Loucy (cell line): Measurements from ENCODE around the gene ICAM5.

ENCODE experiments used
- H2AFZ ChIP-seq: fragments of 200-600 bp; sonication (generic); 2 replicates; pipeline ENCODE4 v1.6.0; 2016; ENCODE audit warnings: antibody characterized with exemption, mild to moderate bottlenecking, low read length, moderate library complexity
- H3F3A ChIP-seq: fragments of 200-600 bp; 2 replicates; pipeline ENCODE4 v1.6.0; 2016; ENCODE audit warnings: antibody characterized with exemption, low read depth, mild to moderate bottlenecking
- H3K27me3 ChIP-seq: fragments of 200-600 bp; sonication (generic); 2 replicates; pipeline ENCODE4 v1.6.1; 2014; ENCODE audit warnings: low read length, mild to moderate bottlenecking; ENCODE audit not compliant: insufficient read depth, poor library complexity, severe bottlenecking
- H3K36me3 ChIP-seq: fragments of 200-600 bp; sonication (generic); 2 replicates; pipeline ENCODE4 v1.6.1; 2016; ENCODE audit warnings: low read length; ENCODE audit not compliant: insufficient read depth
- H3K4me1 ChIP-seq: fragments of 200-600 bp; sonication (generic); 2 replicates; pipeline ENCODE4 v1.5.1; 2014; ENCODE audit warnings: low read length, mild to moderate bottlenecking; ENCODE audit not compliant: insufficient read depth, poor library complexity, severe bottlenecking
- H3K4me2 ChIP-seq: fragments of 200-600 bp; sonication (generic); 2 replicates; pipeline ENCODE4 v1.6.0; 2014; ENCODE audit warnings: antibody characterized with exemption, low read length, low read depth, mild to moderate bottlenecking; ENCODE audit not compliant: poor library complexity, severe bottlenecking
- H3K4me3 ChIP-seq: fragments of 200-600 bp; sonication (generic); 2 replicates; pipeline ENCODE4 v1.5.1; 2014; ENCODE audit warnings: low read length, mild to moderate bottlenecking, mixed read lengths; ENCODE audit not compliant: poor library complexity, severe bottlenecking
- H3K79me2 ChIP-seq: fragments of 200-600 bp; sonication (generic); 2 replicates; pipeline ENCODE4 v1.6.1; 2014; ENCODE audit warnings: low read length; ENCODE audit not compliant: insufficient read depth
- H3K9ac ChIP-seq: fragments of 200-600 bp; sonication (generic); 2 replicates; pipeline ENCODE4 v1.6.0; 2014; ENCODE audit warnings: mild to moderate bottlenecking, low read depth, low read length, moderate library complexity; ENCODE audit not compliant: poor library complexity, severe bottlenecking
- H3K9me2 ChIP-seq: fragments of 200-600 bp; sonication (generic); replicated peaks from 2 replicates; pipeline ENCODE4 v1.6.1; 2016; ENCODE audit warnings: low read depth, low read length, mixed read lengths
- H3K9me3 ChIP-seq: fragments of 200-600 bp; sonication (generic); 2 replicates; pipeline ENCODE4 v1.6.1; 2014; ENCODE audit warnings: mild to moderate bottlenecking, antibody characterized with exemption, low read length, low read depth; ENCODE audit not compliant: insufficient read depth
- H4K20me1 ChIP-seq: fragments of 200-600 bp; sonication (generic); 2 replicates; pipeline ENCODE4 v1.6.0; 2014; ENCODE audit warnings: antibody characterized with exemption, low read length, mild to moderate bottlenecking; ENCODE audit not compliant: insufficient read depth, poor library complexity, severe bottlenecking
- CTCF ChIP-seq: fragments of 200-600 bp; sonication (generic); conservative IDR thresholded peaks from 2 replicates; pipeline ENCODE4 v1.5.1; 2014; ENCODE audit warnings: mild to moderate bottlenecking, antibody characterized with exemption, low read length
- EZH2phosphoT487 ChIP-seq: fragments of 200-600 bp; IDR thresholded peaks from 2 replicates; pipeline ENCODE4 v1.6.1; 2018; ENCODE audit warnings: antibody characterized with exemption, mild to moderate bottlenecking, moderate library complexity, borderline replicate concordance

Gene ICAM5

DNA sequence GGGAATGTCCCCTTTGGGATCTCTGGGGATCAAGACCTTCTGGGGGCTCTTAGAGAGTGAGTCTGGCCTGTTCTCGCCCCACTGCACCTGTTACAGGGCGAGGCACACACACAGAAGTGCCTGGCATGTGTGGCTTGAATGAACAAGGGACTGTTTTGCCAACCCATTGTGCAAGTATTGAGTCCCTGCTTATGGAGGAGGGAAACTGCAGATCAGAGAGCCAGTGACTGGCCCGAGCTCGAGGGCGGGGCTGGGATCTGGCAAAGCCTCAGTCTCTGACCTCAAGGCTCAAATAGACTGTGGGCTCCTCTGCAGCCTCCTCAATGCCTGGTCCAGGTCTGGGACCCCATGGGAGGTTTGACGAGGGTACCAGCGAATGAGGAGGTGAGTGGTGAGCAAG, 38.0 kb downstream of the ICAM5 start:
- Histone ChIP-seq H3K4me3 (no peak overlapping the region), H3K27me3 (no peaks in the 10 kb centered on the region), H3F3A (no peaks in the 10 kb centered on the region), H3K79me2 (peaks cover 58% of the 10 kb centered on the region), H2AFZ (no peak overlapping the region), H3K9ac (no peak overlapping the region), H3K4me1 (peaks cover 15% of the 10 kb centered on the region), H3K9me2 (no peaks in the 10 kb centered on the region), H3K9me3 (no peaks in the 10 kb centered on the region), H3K36me3 (peaks cover 73% of the 10 kb centered on the region), H3K4me2 (no peak overlapping the region), H4K20me1 (peaks cover 46% of the 10 kb centered on the region)
- no peak for TF ChIP-seq EZH2phosphoT487
- TF ChIP-seq CTCF: no peak

- no peak overlapping the region for H3K9ac ChIP-seq
- no peak overlapping the region for H3K4me2 ChIP-seq
- peaks cover 15% of the 10 kb centered on the region for H3K4me1 ChIP-seq
- peaks cover 47% of the 10 kb centered on the region for H4K20me1 ChIP-seq
- no peaks in the 10 kb centered on the region for H3K9me2 ChIP-seq
- TF ChIP-seq EZH2phosphoT487 (no peak), CTCF (no peak)
- peaks cover 60% of the 10 kb centered on the region for H3K79me2 ChIP-seq
- H3K36me3 ChIP-seq: peaks cover 64% of the 10 kb centered on the region
- 0 out of 2 replicates have a peak, but pooled peaks cover 2% of the 10 kb centered on the region for H3F3A ChIP-seq
- H3K27me3 ChIP-seq: no peaks in the 10 kb centered on the region
- H2AFZ ChIP-seq: no peak overlapping the region
- H3K4me3 ChIP-seq: no peak overlapping the region
- H3K9me3 ChIP-seq: no peaks in the 10 kb centered on the region
These were observed 39.0 kb downstream of the ICAM5 start for GRCh38 chr19:10328558-10329429.

DNA sequence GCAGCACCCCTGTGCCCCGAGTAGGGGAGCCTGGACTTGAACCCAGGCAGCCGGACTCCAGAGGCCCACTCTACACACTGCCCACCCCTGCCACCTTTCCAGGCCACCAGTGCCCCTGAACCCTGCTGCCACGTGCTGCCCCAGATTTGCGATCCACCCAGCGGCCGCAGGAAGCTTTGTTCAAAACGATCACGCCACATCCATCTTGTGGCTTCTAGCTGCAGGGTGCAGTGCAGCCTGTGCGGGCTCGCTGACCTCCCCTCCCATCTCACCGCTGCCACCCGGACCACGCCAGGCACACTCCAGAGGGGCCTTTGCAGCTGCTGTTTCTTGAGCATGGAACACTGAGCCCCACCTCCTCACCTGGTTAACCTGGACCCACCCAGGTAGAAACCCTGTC, 39.8 kb downstream of the ICAM5 start:
- peaks cover 53% of the 10 kb centered on the region for H4K20me1 ChIP-seq
- no peak overlapping the region for H3K4me2 ChIP-seq
- no peak overlapping the region for H3K4me3 ChIP-seq
- peaks cover 67% of the 10 kb centered on the region for H3K79me2 ChIP-seq
- no peaks in the 10 kb centered on the region for H3K9me3 ChIP-seq
- no peaks in the 10 kb centered on the region for H3K27me3 ChIP-seq
- no peak overlapping the region for H2AFZ ChIP-seq
- 0 out of 2 replicates have a peak, but pooled peaks cover 7% of the 10 kb centered on the region for H3F3A ChIP-seq
- H3K4me1 ChIP-seq: peaks cover 21% of the 10 kb centered on the region
- no peaks in the 10 kb centered on the region for H3K9me2 ChIP-seq
- peaks cover 59% of the 10 kb centered on the region for H3K36me3 ChIP-seq
- H3K9ac ChIP-seq: no peak overlapping the region
- TF ChIP-seq EZH2phosphoT487: no peak
- no peak for TF ChIP-seq CTCF
